ENCODE results near the gene GXYLT2.

DNA sequence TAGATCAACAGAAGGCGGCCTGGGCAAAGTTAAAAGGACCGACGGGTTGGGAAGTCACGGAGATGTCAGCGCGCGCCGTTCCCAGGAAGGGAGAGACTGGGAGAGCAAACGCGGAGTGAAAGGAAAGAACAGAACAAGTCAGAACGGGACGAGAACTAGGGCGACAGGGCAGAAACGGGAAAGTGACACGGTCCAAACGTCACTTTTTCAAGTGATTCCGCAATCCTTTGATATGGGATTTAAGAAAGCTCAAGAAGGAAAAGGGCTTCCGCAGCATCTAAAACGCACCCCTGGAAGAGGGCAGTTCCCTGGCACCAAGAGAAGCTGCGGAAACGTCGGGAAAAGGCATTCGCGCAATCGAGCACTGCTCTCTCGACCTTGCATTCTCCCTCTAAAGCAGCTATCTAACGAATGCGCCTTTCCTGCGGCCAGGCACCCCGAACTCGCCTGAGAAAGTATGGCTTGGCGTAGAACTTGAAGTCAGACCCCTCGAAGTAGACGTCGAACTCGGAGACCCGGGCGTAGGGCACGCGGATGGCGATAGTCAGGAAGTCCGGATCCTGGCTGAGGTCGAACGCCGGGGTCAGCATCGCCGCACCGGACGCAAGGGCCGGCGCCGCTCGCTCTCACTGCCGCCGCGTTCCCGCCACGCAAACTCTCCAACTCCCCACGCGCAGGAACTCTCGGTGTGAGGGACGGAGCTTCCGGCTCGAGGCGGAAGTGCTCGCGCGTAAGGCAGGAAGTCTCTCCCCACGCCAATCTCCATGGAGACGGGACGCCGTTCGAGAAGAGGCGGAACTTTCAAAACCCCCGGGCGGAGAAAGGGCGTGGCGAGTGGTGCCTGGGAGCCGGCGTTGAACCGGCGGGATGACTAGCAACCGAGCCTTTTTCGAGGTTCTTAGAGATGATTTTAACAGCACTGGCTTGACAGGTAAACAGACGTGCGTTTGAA, 39.8 kb upstream of the GXYLT2 start, which contains the start of gene SHQ1:
- TF ChIP-seq, protein P1, sequence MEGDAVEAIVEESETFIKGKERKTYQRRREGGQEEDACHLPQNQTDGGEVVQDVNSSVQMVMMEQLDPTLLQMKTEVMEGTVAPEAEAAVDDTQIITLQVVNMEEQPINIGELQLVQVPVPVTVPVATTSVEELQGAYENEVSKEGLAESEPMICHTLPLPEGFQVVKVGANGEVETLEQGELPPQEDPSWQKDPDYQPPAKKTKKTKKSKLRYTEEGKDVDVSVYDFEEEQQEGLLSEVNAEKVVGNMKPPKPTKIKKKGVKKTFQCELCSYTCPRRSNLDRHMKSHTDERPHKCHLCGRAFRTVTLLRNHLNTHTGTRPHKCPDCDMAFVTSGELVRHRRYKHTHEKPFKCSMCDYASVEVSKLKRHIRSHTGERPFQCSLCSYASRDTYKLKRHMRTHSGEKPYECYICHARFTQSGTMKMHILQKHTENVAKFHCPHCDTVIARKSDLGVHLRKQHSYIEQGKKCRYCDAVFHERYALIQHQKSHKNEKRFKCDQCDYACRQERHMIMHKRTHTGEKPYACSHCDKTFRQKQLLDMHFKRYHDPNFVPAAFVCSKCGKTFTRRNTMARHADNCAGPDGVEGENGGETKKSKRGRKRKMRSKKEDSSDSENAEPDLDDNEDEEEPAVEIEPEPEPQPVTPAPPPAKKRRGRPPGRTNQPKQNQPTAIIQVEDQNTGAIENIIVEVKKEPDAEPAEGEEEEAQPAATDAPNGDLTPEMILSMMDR (IDR thresholded peaks at IDR 0.05), result no peak
- TF ChIP-seq POLR2A (IDR thresholded peaks at IDR 0.05), result peak in 1 of 2 donors; percentile 53

Data from uterus (tissue), 2 donors.